K562 (cell line): ENCODE measurements around the gene PIGC. TPM values are rescaled to one million over a fixed set of nuclear protein-coding genes. Genes with fewer than 3 reads are reported as not detected.

Experiments used
- CREBBP ChIP-seq: IDR thresholded peaks from one replicate; pipeline ENCODE4 v1.6.1; 2012; ENCODE audit warnings: low read depth, mild to moderate bottlenecking, control low read depth, inconsistent platforms, low read length
- EP400 ChIP-seq: fragments of 450-650 bp; IDR thresholded peaks from 2 replicates; pipeline ENCODE4 v1.6.1; 2017; ENCODE audit warnings: antibody characterized with exemption, mild to moderate bottlenecking, moderate library complexity
- ETV5 ChIP-seq: sonication (generic); formaldehyde crosslinking; IDR thresholded peaks from 2 replicates; pipeline ENCODE4 v1.4.0; 2020; ENCODE audit warnings: low read depth, mild to moderate bottlenecking, missing genetic modification reagents
- HDAC8 ChIP-seq: fragments of 450-650 bp; IDR thresholded peaks from 2 replicates; pipeline ENCODE4 v1.6.1; 2016; ENCODE audit warnings: mild to moderate bottlenecking, missing genetic modification characterization, moderate library complexity, missing compliant biosample characterization
- ILK ChIP-seq: fragments of 450-650 bp; IDR thresholded peaks from 2 replicates; pipeline ENCODE4 v1.6.1; 2016; ENCODE audit warnings: missing genetic modification characterization, low read depth, mild to moderate bottlenecking, missing compliant biosample characterization, moderate library complexity, borderline replicate concordance
- JUND ChIP-seq, 2 experiments: IDR thresholded peaks; 2 replicates in 1 of 2; 3 replicates in 1 of 2; pipeline ENCODE4 v1.6.1; 2011; ENCODE audit warnings: borderline replicate concordance in 2 of 2, low read depth in 2 of 2, low read length in 2 of 2, improper control_type of control experiment in 1 of 2, missing biosample characterization in 1 of 2, missing genetic modification characterization in 1 of 2, missing genetic modification reagents in 1 of 2
- KDM2B ChIP-seq: fragments of 250-450 bp; sonication (Bioruptor Pico); IDR thresholded peaks from 2 replicates; pipeline ENCODE4 v1.8.0; 2021; ENCODE audit warnings: mild to moderate bottlenecking, moderate library complexity
- KLF13 ChIP-seq: fragments of 450-650 bp; IDR thresholded peaks from 2 replicates; pipeline ENCODE4 v1.6.1; 2016; ENCODE audit warnings: missing genetic modification characterization, low read depth, mild to moderate bottlenecking, missing compliant biosample characterization, moderate library complexity, borderline replicate concordance
- MEIS2 ChIP-seq: fragments of 450-650 bp; IDR thresholded peaks from 2 replicates; pipeline ENCODE4 v1.6.1; 2014; ENCODE audit warnings: mild to moderate bottlenecking; ENCODE audit not compliant: partially characterized antibody
- NRF1 ChIP-seq, 2 experiments: fragments of 450-650 bp; IDR thresholded peaks in 1 of 2; conservative IDR thresholded peaks in 1 of 2; 2 replicates each; pipeline ENCODE4 v1.6.1; 2014; ENCODE audit warnings: mild to moderate bottlenecking in 2 of 2
- SMARCB1 ChIP-seq: IDR thresholded peaks from 2 replicates; pipeline ENCODE4 v1.6.1; 2011; ENCODE audit warnings: improper control_type of control experiment, low read depth; ENCODE audit not compliant: insufficient read length
- SREBF2 ChIP-seq: sonication (generic); formaldehyde crosslinking; IDR thresholded peaks from 2 replicates; pipeline ENCODE4 v1.4.0; 2020; ENCODE audit warnings: mild to moderate bottlenecking, missing genetic modification reagents
- STAT6 ChIP-seq: sonication (generic); formaldehyde crosslinking; IDR thresholded peaks from 2 replicates; pipeline ENCODE4 v1.8.1; 2023; ENCODE audit warnings: mild to moderate bottlenecking, missing genetic modification reagents
- TEAD2 ChIP-seq: fragments of 450-650 bp; IDR thresholded peaks from 2 replicates; pipeline ENCODE4 v1.6.1; 2016; ENCODE audit warnings: missing genetic modification characterization, control low read depth, missing compliant biosample characterization
- XRCC3 ChIP-seq: fragments of 450-650 bp; IDR thresholded peaks from 2 replicates; pipeline ENCODE4 v1.6.1; 2017; ENCODE audit warnings: mild to moderate bottlenecking, moderate library complexity
- ZBTB9 ChIP-seq: fragments of 450-650 bp; formaldehyde crosslinking; IDR thresholded peaks from 2 replicates; pipeline ENCODE4 v1.4.0; 2020; ENCODE audit warnings: mild to moderate bottlenecking, moderate library complexity
- ZC3H8 ChIP-seq: fragments of 450-650 bp; IDR thresholded peaks from 2 replicates; pipeline ENCODE4 v1.6.1; 2017
- ZFP1 ChIP-seq: fragments of 450-650 bp; formaldehyde crosslinking; IDR thresholded peaks from 2 replicates; pipeline ENCODE4 v1.4.0; 2020; ENCODE audit warnings: mild to moderate bottlenecking, mixed read lengths
- ZNF12 ChIP-seq: sonication (generic); formaldehyde crosslinking; IDR thresholded peaks from 2 replicates; pipeline ENCODE4 v1.4.0; 2020; ENCODE audit warnings: mild to moderate bottlenecking, missing genetic modification reagents
- ZNF133 ChIP-seq: fragments of 250-450 bp; sonication (Bioruptor Pico); IDR thresholded peaks from 2 replicates; pipeline ENCODE4 v1.4.0; 2020; ENCODE audit warnings: mild to moderate bottlenecking
- ZNF175 ChIP-seq: fragments of 200-800 bp; sonication (Bioruptor generic); IDR thresholded peaks from 2 replicates; pipeline ENCODE4 v1.6.1; 2016; ENCODE audit warnings: low read depth, mild to moderate bottlenecking, missing genetic modification characterization, missing compliant biosample characterization
- ZNF347 ChIP-seq: fragments of 450-650 bp; formaldehyde crosslinking; IDR thresholded peaks from 2 replicates; pipeline ENCODE4 v1.4.0; 2020; ENCODE audit warnings: low read depth, mild to moderate bottlenecking, moderate library complexity
- ZNF511 ChIP-seq: sonication (generic); formaldehyde crosslinking; IDR thresholded peaks from 2 replicates; pipeline ENCODE4 v1.8.0; 2022; ENCODE audit warnings: mild to moderate bottlenecking, missing genetic modification reagents
- ZZZ3 ChIP-seq: fragments of 450-650 bp; IDR thresholded peaks from 2 replicates; pipeline ENCODE4 v1.6.1; 2016; ENCODE audit warnings: antibody characterized with exemption, mild to moderate bottlenecking, moderate library complexity
- polyA plus RNA-seq, 8 experiments: library from polyadenylated mRNA; depleted of rRNA in 4 of 8; stranded (reverse) in 5 of 8; unstranded in 3 of 8; fragments of >200 nt; fragmentation: Nextera tagmentation in 2 of 8; fragmentation: Illumina TruSeq in 1 of 8; extraction: Ambion mirVana in 2 of 8; extraction: Trizol in 1 of 8; gene quantifications; 2 replicates each; pipeline versions ENCODE4 v1.2.1 to v1.2.3, GENCODE V29; 2011 to 2014; ENCODE audit warnings: inconsistent platforms in 1 of 8, missing spikeins in 1 of 8
- total RNA-seq, 7 experiments: library from RNA; depleted of rRNA in 6 of 7; stranded (reverse); fragments of >200 nt in 6 of 7; fragmentation: Illumina TruSeq in 2 of 7; extraction: Trizol in 2 of 7; gene quantifications; 2 replicates each; pipeline versions ENCODE4 v1.2.1 to v1.2.3, GENCODE V29; 2011 to 2021; ENCODE audit warnings: low replicate concordance in 1 of 7

PIGC gene
- total and polyA plus RNA-seq, 9 of the 15 experiments (the other 6 are each of a cell fraction or from before 2014, with no cell fraction given): 30.5 to 97.9 (median 54.7) TPM

DNA sequence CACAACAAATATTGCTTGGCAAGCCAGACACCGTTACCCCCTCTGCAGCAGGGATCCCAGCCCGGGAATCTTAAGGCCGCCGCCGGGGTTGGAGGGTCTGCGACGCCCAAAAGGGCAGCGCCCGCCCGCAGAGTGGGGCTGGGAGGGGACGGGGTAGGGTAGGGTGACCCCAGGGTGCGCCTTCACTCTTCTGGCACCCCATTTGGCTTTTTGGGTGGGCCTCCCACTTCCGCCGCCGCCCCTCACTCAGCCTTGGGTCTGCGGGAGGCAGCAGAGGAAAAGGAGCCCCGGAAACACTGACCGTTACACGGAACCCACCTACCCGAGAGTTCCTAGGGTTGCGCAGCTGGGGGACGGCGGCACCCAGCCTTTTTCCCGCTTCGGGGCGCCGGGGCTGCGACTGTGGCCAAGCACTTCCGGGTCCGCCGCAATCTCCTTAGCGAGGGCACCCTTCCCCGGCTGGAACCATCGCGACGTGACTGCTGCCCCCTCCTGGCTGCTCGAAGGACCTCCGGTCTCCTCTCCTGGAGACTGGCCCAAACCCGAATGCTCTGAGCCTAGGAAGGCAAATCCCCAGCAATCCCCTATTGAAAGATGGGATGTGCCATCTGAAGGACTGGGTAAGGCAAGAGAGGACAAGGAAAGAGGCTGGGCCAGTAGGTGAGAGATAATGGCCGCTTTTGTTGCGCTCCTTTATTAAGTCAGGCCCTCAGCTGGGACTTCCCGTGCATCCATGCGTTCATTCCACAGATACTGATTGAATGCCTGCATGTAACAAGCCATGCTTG lies at the start of gene PIGC (continued):
- TF ChIP-seq KDM2B (0 out of 2 replicates have a peak, but pooled peaks have one; percentile 45), SMARCB1 (peak; percentile 85), ZZZ3 (no peak), STAT6 (CRISPR knock-in tag) (peak; percentile 47; the same call in 1 of the 2 replicates), TEAD2 (tag) (no peak), ZNF12 (CRISPR knock-in tag) (0 out of 2 replicates have a peak, but pooled peaks have one; percentile 18), ZC3H8 (no peak), ZBTB9 (peak; percentile 73; the same call in 1 of the 2 replicates), KLF13 (tag) (no peak), ZNF347 (CRISPR knock-in tag) (no peak), CREBBP (no peak), ILK (tag) (no peak), SREBF2 (CRISPR knock-in tag) (0 out of 2 replicates have a peak, but pooled peaks have one; percentile 37), HDAC8 (no peak), XRCC3 (no peak), ZFP1 (CRISPR knock-in tag) (no peak), NRF1 (conservative IDR thresholded peaks at IDR 0.05 in 1 of 2, IDR thresholded peaks at IDR 0.05 in 1 of 2) (peak; percentile 45 to 50; a peak in 3 of 4 replicates), EP400 (peak; percentile 67), JUND (IDR thresholded peaks at IDR 0.05; ENCODE audit: borderline replicate concordance, low read depth, low read length) (peak; percentile 54; the same call in 1 of the 2 replicates), JUND (tag; IDR thresholded peaks at IDR 0.05; ENCODE audit: borderline replicate concordance, low read depth, low read length) (no peak; the same call in 2 of the 3 replicates), ZNF511 (CRISPR knock-in tag) (peak; percentile 90; the same call in 1 of the 2 replicates), ZNF175 (CRISPR knock-in tag) (no peak), ETV5 (CRISPR knock-in tag) (peak; percentile 90), ZNF133 (CRISPR knock-in tag) (no peak), MEIS2 (no peak)
